A673 (cell line): ENCODE data around the gene TNFSF9.

ENCODE experiments used
- EZH2 ChIP-seq: fragments of 200-600 bp; sonication (generic); IDR thresholded peaks from 2 replicates; pipeline ENCODE4 v1.6.1; 2017; ENCODE audit warnings: borderline replicate concordance, low read depth, mild to moderate bottlenecking, mixed read lengths, antibody characterized with exemption, low read length; ENCODE audit not compliant: poor library complexity, severe bottlenecking
- TF ChIP-seq, protein P1 (sequence below): fragments of 300-800, 200-600 bp; sonication (generic); conservative IDR thresholded peaks from 2 replicates; pipeline ENCODE4 v1.5.1; 2017; ENCODE audit warnings: low read depth, mild to moderate bottlenecking, antibody characterized with exemption, low read length, moderate library complexity, mixed read lengths

DNA sequence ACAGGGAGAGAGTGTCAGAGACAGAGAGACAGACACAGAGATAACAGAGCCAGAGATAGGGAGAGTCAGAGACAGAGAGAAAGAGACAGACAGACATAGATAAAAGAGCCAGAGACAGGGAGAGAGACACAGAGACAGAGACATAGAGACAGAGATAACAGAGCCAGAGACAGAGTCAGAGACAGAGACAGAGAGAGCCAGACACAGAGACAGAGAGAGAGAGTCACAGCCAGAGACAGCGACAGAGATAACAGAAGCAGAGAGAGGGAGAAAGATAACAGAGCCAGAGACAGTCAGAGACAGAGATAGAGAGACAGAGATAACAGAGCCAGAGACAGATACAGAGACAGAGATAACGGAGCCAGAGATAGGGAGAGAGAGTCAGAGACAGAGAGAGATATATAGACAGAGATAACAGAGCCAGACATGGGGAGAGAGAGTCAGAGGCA is 865 bp upstream of the TNFSF9 start:
- TF ChIP-seq, protein P1, sequence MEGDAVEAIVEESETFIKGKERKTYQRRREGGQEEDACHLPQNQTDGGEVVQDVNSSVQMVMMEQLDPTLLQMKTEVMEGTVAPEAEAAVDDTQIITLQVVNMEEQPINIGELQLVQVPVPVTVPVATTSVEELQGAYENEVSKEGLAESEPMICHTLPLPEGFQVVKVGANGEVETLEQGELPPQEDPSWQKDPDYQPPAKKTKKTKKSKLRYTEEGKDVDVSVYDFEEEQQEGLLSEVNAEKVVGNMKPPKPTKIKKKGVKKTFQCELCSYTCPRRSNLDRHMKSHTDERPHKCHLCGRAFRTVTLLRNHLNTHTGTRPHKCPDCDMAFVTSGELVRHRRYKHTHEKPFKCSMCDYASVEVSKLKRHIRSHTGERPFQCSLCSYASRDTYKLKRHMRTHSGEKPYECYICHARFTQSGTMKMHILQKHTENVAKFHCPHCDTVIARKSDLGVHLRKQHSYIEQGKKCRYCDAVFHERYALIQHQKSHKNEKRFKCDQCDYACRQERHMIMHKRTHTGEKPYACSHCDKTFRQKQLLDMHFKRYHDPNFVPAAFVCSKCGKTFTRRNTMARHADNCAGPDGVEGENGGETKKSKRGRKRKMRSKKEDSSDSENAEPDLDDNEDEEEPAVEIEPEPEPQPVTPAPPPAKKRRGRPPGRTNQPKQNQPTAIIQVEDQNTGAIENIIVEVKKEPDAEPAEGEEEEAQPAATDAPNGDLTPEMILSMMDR, result no peak
- TF ChIP-seq EZH2, result no peak
